Astrocyte (in vitro differentiated cells and primary cell): ENCODE data around the gene C1orf198. TPM values are rescaled to one million over a fixed set of nuclear protein-coding genes. Genes with fewer than 3 reads are reported as not detected.

ENCODE experiments used
- DNase-seq: peaks from one replicate; pipeline ENCODE4 v3.0.0-alpha.2; 2010; ENCODE audit warnings: low read depth
- FAIRE-seq: peaks from 2 replicates; lab custom pipeline; 2011; peaks lifted over from hg19 to GRCh38; lab: Jason Lieb, UNC
- H2AFZ ChIP-seq: 2 replicates; pipeline ENCODE4 v1.6.0; 2012; ENCODE audit warnings: low read depth, low read length, inconsistent platforms
- H3K27ac ChIP-seq: 2 replicates; pipeline ENCODE4 v1.5.1; 2011; ENCODE audit warnings: low read depth, low read length, inconsistent platforms
- H3K27me3 ChIP-seq: 2 replicates; pipeline ENCODE4 v1.6.0; 2011; ENCODE audit warnings: low read length, inconsistent platforms; ENCODE audit not compliant: insufficient read depth
- H3K36me3 ChIP-seq: 2 replicates; pipeline ENCODE4 v1.5.1; 2011; ENCODE audit warnings: low read length, inconsistent platforms; ENCODE audit not compliant: insufficient read depth
- H3K4me1 ChIP-seq: 2 replicates; pipeline ENCODE4 v1.5.1; 2011; ENCODE audit warnings: low read length, inconsistent platforms; ENCODE audit not compliant: insufficient read depth
- H3K4me2 ChIP-seq: 2 replicates; pipeline ENCODE4 v1.6.0; 2012; ENCODE audit warnings: low read length, inconsistent platforms
- H3K4me3 ChIP-seq: 2 replicates; pipeline ENCODE4 v1.5.1; 2011; ENCODE audit warnings: low read depth, mild to moderate bottlenecking, low read length, inconsistent platforms; ENCODE audit not compliant: insufficient read depth
- H3K79me2 ChIP-seq: 2 replicates; pipeline ENCODE4 v1.6.0; 2012; ENCODE audit warnings: mild to moderate bottlenecking, low read length, inconsistent platforms; ENCODE audit not compliant: insufficient read depth
- H3K9ac ChIP-seq: 2 replicates; pipeline ENCODE4 v1.6.0; 2012; ENCODE audit warnings: mild to moderate bottlenecking, low read length, inconsistent platforms
- H3K9me3 ChIP-seq: 2 replicates; pipeline ENCODE4 v1.5.1; 2012; ENCODE audit warnings: low read depth, mild to moderate bottlenecking, low read length, inconsistent platforms; ENCODE audit not compliant: insufficient read depth
- H4K20me1 ChIP-seq: 2 replicates; pipeline ENCODE4 v1.6.0; 2012; ENCODE audit warnings: low read length, inconsistent platforms; ENCODE audit not compliant: insufficient read depth
- H3K27ac Mint-ChIP-seq: one replicate; pipeline ENCODE4 v1.8.0; 2021; ENCODE audit warnings: mild to moderate bottlenecking, mixed read lengths; ENCODE audit not compliant: unreplicated experiment
- H3K27me3 Mint-ChIP-seq: one replicate; pipeline ENCODE4 v1.8.0; 2021; ENCODE audit warnings: low read depth, mixed read lengths; ENCODE audit not compliant: unreplicated experiment
- H3K36me3 Mint-ChIP-seq: one replicate; pipeline ENCODE4 v1.8.0; 2021; ENCODE audit warnings: low read depth, mixed read lengths; ENCODE audit not compliant: unreplicated experiment
- H3K4me1 Mint-ChIP-seq: one replicate; pipeline ENCODE4 v1.8.0; 2021; ENCODE audit warnings: low read depth, mixed read lengths; ENCODE audit not compliant: unreplicated experiment
- H3K4me3 Mint-ChIP-seq: one replicate; pipeline ENCODE4 v1.8.0; 2021; ENCODE audit warnings: mild to moderate bottlenecking, moderate library complexity, mixed read lengths; ENCODE audit not compliant: unreplicated experiment
- H3K9me3 Mint-ChIP-seq: one replicate; pipeline ENCODE4 v1.8.0; 2021; ENCODE audit warnings: mild to moderate bottlenecking, mixed read lengths; ENCODE audit not compliant: unreplicated experiment
- CTCF ChIP-seq: IDR thresholded peaks from 2 replicates; pipeline ENCODE4 v1.5.1; 2011; ENCODE audit warnings: low read depth, mild to moderate bottlenecking, inconsistent platforms, low read length, moderate library complexity; ENCODE audit not compliant: insufficient read depth
- EZH2 ChIP-seq: IDR thresholded peaks from 2 replicates; pipeline ENCODE4 v1.6.1; 2012; ENCODE audit warnings: mild to moderate bottlenecking, low read length, inconsistent platforms; ENCODE audit not compliant: insufficient read depth
- total RNA-seq: library from RNA; stranded (reverse); gene quantifications from 2 replicates; pipeline ENCODE4 v1.2.1, GENCODE V29; 2021

C1orf198 gene
- total RNA-seq, 1 donor from 2014 or later = 102 TPM

GRCh38 chr1:230821346-230821745 is 47.0 kb downstream of the C1orf198 start:
- no peak for TF ChIP-seq EZH2
- no peak for TF ChIP-seq CTCF
- Histone ChIP-seq H2AFZ (no peak overlapping the region), H3K4me1 (peaks cover 15% of the 10 kb centered on the region), H3K36me3 (no peaks in the 10 kb centered on the region), H3K9me3 (no peaks in the 10 kb centered on the region), H3K9ac (no peak overlapping the region), H3K27me3 (no peaks in the 10 kb centered on the region), H3K4me2 (no peak overlapping the region), H3K4me3 (no peak overlapping the region), H3K79me2 (no peaks in the 10 kb centered on the region), H3K27ac (no peak overlapping the region), H4K20me1 (no peaks in the 10 kb centered on the region)
- H3K36me3 Mint-ChIP-seq = peaks cover 9% of the 10 kb centered on the region
- no peaks in the 10 kb centered on the region for H3K27me3 Mint-ChIP-seq
- FAIRE-seq (no peak), DNase-seq (no peak)
- peak overlapping the region; percentile 30 for H3K4me3 Mint-ChIP-seq
- no peak overlapping the region for H3K27ac Mint-ChIP-seq
- H3K4me1 Mint-ChIP-seq = peaks cover 12% of the 10 kb centered on the region
- H3K9me3 Mint-ChIP-seq = peaks cover 6% of the 10 kb centered on the region

GRCh38 chr1:230820568-230820967 is 47.8 kb downstream of the C1orf198 start:
- Mint-ChIP-seq H3K27me3 (no peaks in the 10 kb centered on the region), H3K36me3 (peaks cover 8% of the 10 kb centered on the region), H3K27ac (no peak overlapping the region), H3K4me1 (peaks cover 12% of the 10 kb centered on the region), H3K4me3 (no peak overlapping the region), H3K9me3 (peaks cover 6% of the 10 kb centered on the region)
- DNase-seq (no peak), FAIRE-seq (no peak)
- no peak overlapping the region for H2AFZ ChIP-seq
- no peaks in the 10 kb centered on the region for H4K20me1 ChIP-seq
- H3K27ac ChIP-seq = no peak overlapping the region
- no peak overlapping the region for H3K4me3 ChIP-seq
- no peaks in the 10 kb centered on the region for H3K36me3 ChIP-seq
- H3K27me3 ChIP-seq = no peaks in the 10 kb centered on the region
- H3K9me3 ChIP-seq = no peaks in the 10 kb centered on the region
- TF ChIP-seq CTCF (no peak), EZH2 (no peak)
- H3K79me2 ChIP-seq = no peaks in the 10 kb centered on the region
- no peak overlapping the region for H3K4me2 ChIP-seq
- no peak overlapping the region for H3K9ac ChIP-seq
- peaks cover 11% of the 10 kb centered on the region for H3K4me1 ChIP-seq

GRCh38 chr1:230819976-230820375 is 48.3 kb downstream of the C1orf198 start:
- Histone ChIP-seq H3K9ac (no peak overlapping the region), H3K4me3 (no peak overlapping the region), H3K36me3 (no peaks in the 10 kb centered on the region), H4K20me1 (no peaks in the 10 kb centered on the region), H3K4me2 (no peak overlapping the region), H3K27ac (no peak overlapping the region), H3K79me2 (no peaks in the 10 kb centered on the region), H3K9me3 (no peaks in the 10 kb centered on the region), H3K27me3 (no peaks in the 10 kb centered on the region), H3K4me1 (peaks cover 6% of the 10 kb centered on the region), H2AFZ (no peak overlapping the region)
- Mint-ChIP-seq H3K36me3 (peaks cover 8% of the 10 kb centered on the region), H3K9me3 (peaks cover 6% of the 10 kb centered on the region), H3K4me3 (no peak overlapping the region), H3K4me1 (peaks cover 6% of the 10 kb centered on the region), H3K27ac (no peak overlapping the region), H3K27me3 (no peaks in the 10 kb centered on the region)
- TF ChIP-seq CTCF (no peak), EZH2 (no peak)
- FAIRE-seq (no peak), DNase-seq (no peak)
